Measurements from ENCODE around the gene TBX4.

DNA sequence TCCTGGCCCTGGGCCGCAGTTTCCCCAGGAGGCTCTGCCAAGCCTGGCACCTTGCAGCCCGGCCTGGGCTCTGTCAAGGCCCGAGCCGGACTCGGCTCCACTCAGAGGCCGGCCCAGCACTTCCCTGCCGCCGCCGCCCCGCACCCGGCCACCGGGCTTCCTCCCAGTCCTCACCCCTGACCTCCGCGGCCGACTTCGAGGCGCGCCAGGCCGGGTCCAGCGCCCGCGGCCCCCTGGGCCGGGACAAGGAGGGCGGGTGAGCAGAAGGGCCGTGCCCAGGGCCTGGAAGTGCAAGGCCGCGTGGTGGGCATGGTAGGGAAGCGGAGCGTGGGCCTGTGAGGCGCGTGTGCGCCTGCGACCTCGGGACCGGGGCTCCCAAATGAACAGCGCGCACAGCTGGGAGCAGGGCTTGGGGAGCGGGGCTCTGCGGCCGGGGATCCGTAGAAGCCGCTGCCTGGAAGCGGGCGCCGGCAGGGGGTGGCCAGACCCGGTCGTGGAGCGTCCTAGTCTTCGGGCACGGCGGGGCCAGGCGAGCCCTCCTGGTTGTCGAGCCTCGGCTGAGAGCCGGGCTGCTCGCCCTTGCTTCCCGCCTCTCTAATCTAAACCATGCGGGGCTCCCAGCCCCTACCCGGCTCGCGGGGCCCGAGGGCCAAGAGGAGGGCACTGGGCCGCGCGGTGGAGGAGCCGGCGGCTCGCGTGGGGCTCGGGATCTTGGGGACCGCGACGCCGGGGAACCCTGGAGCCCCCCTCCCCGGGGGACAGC is 503 bp upstream of the TBX4 start:
- no peak for TF ChIP-seq CTCF (IDR thresholded peaks at IDR 0.05 in 4 of 5, conservative IDR thresholded peaks at IDR 0.05 in 1 of 5)
- TF ChIP-seq POLR2A (IDR thresholded peaks at IDR 0.05): no peak

Data from gastrocnemius medialis (tissue), 4 donors.